HG02571 (cell line): ENCODE results near the gene ARAP1.

Experiments
- ATAC-seq: cut with Tn5 transposase; IDR thresholded peaks from one replicate; pipeline ENCODE4 v1.9.1; 2021; ENCODE audit warnings: mild to moderate bottlenecking, moderate library complexity; ENCODE audit not compliant: unreplicated experiment

The ARAP1 gene

DNA sequence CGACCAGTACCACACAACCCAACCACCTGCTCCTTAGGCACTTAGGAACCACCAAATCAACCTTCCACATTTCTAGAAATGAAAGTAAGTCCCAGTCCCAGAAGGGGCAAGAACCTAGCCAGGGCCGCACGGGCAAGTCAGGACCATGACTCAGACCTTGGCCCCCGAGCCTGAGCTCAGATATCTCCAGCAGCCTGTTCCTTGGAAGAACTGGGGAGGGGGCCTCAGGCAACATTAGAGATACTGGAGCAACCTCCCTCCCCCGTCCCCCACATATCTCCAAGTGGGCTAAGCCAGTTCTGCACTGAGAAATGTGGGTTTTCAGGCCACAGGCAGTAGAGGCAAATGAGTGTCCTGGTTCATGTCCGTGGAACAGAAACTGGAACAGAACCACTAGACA lies 7.7 kb downstream of the ARAP1 start:
- no peak for ATAC-seq

DNA sequence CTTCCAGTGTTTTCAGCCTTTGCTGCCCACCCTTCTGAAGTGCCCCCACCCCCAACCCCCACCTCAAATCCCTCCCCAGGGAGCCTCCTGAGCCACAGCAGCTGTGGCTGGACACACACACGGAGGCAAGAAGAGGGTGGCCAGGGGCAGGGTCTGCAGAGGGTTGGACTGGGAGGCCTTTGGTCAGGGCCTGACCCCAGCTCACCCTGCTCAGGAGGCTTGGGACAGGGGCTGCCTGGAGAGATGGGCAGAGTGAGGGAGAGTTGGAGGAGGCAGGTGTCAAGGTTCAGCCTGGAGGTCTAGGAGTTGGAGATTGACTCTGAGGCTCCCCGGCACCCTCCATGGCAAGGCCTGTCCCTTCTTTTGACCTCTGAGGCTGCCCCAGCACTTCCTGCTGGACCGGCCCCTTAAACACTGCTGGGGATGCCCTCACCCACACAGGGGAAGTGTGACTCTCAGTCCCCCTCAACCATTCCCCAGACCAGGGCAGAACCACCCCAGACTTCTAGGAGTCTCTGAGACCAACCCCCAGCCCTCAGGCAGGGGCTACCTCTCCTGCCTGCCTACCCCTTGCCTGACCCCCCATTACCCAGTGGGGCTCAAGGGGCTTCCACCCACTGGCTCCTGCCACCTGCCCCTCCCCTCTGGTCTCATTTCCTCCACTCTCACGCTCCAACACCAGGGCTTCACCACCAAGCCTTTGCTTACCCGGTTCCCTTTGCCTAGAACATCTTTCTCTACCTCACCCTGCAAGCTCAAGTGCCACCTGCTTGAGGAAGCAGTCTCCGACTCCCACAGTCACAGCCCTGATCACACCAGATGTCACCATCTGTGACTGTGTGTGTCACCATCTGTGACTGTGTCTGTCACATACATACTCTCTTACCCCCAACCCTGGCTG lies 8.6 kb downstream of the ARAP1 start:
- peak; percentile 48 for ATAC-seq

DNA sequence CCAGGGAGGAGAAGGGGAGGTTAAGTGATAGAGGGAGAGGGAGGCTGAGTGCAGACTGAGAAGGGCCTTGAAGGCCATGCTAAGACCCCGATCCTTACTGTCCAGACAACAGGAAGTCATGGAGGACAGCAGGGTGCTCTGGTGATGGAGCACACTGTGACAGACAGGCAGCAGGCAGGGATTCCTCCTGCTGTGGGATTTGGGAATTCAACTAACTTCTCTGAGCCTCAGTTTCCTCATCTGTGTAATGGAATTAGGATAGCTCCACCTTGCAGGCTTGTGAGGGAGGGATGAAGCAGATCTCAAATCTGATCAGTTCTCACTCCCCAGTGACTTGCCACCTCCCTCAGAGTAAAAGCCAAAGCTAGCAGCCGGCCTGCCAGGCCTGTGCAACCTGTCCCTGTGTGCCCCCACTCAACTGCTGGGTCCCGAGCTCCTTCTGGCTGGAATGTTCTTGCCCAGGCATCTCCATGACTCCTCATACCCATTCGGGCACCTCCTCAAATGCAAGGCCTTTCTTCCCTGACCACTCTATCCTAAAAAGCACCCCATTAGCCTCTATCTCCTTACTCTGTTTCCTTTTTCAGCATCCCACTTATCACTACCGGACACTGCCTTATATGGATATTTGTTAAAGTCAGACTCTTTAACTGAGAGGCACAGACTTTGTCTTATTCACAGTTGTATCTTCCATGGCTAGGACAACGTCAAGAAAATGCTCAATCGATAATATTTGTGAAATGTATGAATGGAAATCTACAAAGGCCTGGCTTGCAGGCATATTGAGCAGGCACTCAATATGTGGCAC lies 9.5 kb downstream of the ARAP1 start:
- ATAC-seq, result no peak

DNA sequence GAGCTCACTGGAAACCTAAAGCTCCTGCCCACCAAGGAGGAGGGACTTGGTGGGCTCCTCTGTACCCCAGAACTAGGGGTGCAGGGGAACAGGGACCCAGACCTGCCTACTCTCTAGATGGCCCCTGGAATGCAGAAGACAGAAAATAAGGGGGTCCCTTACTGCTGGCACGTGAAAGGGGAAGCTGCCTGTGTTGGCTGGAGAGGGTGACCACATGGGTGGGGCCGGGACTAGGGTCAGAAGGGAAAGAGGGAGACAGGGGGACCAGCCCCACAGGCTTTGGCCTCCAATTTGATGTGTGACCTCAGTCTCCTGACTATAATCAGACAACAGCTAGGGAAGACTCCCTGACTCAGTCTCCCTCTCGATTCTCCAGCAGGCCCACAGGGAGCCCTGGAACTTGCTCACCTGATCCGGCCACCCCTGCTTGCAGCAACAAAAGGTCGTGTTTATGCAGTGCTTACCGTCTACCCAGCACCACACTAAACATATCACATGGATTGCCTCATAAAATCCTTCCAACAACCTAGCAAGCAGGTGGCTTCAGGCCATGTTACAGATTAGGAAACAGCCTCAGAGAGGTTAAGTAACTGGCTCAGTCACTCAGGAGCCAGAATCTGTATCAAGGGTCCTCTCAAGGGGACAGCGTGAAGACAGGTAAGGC lies 10.2 kb downstream of the ARAP1 start:
- ATAC-seq, result no peak

DNA sequence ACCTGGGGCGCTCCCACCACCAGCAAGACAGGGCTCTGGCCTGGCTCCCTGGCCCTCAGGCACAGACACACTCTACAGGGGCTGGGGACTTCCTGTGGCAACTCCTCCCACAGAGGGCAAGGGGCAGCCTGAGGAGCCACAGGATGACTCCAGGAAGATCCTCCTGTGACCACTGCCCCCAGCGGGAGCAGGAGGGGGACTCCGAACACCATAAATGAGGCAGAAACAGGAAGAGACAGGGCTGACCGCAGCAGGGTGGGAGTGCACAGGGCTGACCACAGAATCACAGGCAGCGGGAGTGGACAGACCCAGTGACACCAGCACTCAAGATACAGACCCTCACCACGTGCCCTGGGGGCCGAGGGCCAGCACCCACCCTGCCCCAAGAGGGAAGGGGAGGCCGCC lies 10.8 kb downstream of the ARAP1 start:
- ATAC-seq, result no peak

DNA sequence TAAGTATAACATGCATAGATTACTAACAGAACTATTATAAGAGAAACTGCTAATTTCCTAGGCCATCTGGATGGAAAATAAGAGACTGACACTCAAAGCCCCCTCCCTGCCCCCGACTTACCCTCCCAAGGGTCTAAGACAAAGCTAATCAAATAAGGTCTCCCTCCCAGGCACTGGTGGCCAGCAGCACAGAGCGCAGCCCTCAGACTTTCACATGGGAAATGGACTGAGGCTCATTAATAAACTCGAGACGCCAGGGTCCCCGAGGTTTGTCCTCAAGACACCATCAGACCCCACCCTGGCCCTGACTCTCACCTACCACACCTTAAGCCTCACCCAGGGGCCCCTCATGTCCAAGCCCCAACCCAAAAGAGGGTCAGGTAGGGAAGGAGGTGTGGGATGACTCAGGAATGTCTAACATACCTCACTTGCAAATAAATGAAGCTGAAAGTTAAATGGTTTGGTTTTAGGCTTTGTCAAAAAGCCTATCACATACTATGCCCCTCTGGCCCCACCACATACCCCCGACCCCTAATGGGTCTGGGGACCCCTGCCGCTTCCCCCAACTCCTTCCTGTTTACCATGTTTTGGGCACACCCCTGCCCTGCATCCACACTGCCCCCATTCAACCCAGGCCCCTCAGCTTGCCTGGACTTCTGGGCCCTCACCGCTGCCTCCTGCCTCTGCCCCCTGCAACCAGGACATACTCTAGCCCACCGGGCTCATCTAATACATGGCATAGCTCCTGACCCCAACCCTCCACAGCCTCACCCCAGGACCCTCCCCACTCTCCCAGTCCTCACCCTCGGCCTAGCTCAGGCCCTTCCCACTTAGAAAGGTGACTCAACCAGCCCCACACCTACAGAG lies 11.4 kb downstream of the ARAP1 start:
- ATAC-seq, result no peak

DNA sequence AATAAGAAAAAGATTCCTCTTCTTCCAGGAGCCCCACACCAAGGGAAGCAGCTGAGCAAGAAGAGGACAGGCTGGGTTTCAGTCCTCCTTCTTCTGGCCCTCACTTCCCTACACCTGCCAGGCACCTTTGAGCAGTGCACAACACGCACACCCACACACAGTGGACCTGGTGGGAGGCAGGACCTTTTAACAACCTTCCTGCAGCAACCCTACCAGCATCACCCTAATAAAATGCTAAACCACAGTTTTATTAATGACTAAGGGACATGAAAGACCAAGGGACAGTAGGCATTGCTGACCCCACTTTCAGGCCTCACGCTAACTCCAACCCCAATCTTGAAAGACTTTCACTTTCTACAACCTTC lies 12.2 kb downstream of the ARAP1 start:
- no peak for ATAC-seq

DNA sequence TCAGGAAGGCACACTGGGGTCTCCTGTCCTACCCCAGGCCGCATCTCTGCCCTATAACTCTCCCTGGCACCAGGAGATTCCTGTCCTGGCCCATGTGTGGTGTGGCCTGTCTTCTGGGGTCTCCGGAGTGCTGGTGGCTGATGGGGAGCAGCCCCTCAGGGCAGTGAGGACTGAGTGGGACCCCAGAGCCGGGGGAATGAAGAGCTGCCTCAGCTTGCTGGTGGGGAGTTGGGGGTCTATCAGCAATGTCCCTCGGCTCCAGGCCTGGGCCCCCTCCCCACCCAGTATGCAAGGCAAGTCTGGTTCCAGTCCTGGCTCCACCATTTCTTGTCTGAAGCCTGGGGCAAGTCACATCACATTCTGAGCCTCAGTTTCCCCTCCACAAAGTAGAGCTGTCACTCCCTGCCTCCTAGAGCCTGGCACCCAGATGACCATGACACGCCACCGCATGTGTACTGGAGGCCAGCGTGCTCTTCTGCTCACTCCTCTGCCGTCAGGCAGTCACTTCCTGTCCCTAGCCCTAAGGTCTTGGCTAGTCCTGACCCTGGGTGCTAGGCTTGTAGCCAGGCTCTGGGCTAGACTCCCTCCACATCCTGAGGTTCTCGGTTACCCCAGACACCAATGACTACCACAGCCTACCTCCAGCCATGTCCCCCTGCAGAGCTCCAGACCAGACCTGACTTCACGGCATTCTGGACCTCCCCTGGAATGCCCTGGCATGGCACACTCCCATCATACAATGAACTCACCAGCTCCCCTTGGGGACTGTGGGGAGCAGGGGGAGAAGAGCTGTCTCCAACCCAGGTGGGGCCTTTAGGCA lies 12.8 kb downstream of the ARAP1 start:
- ATAC-seq, result no peak

DNA sequence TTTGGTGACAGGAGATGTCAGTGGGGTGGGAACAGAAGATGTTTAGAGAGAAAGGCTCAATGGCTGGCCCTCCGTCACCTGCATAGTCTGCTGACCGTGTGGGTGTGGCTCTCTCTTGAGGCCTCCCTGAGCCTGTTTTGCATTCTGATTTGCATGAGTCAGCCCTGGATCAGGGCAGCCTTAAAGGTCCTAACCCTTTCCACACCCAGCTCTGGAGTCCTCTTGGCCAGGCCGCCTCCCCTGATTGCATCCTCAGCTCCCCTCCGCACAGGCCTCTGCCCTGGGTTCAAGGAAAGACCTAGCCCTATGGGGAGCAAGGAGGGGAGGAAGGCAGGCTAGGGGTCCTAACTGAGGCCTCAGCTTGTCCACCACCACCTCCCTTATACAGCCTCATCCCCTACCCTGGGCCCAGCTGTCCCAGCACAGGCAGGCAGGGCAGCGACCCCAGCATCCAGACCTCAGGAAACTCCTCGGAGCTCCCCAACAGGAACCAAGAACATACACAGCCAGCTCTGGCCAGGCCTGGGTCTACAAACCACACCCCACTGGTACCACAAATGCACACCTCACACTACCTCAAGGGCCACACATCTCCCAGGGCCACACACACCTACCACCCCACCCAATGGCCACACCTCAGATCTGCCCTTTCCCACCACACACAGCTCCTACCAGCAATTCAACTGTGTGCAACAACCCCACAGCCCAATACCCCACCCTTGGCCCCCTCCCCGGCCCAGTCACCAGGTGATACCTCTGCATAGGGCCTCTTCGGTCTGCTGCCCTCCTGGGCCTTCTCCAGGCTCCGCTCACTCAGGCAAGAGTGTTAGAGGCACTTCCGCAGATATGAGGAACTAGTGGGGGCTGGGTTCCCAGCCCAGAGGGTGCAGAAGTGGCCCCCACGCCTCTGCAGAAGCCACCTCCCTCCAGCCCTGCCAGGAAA lies 13.7 kb downstream of the ARAP1 start:
- no peak for ATAC-seq

DNA sequence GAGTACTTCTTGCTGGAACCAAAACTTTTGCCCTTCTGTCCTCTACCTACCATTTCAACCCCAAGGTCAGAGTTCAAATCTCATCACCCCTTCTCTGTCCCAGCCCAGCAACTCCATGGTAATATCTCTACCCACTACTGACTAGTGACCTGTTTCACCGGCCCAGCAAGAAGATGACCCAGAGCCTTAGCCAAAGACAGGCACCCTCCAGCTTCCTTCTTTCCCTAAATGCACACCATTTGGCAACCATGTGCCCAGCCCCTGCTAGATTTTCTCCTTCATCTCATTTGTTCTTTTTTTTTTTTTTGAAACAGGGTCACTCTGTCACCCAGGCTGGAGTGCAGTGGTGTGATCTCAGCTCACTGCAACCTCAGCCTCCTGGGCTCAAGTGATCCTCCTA lies 14.9 kb downstream of the ARAP1 start:
- ATAC-seq, result no peak

DNA sequence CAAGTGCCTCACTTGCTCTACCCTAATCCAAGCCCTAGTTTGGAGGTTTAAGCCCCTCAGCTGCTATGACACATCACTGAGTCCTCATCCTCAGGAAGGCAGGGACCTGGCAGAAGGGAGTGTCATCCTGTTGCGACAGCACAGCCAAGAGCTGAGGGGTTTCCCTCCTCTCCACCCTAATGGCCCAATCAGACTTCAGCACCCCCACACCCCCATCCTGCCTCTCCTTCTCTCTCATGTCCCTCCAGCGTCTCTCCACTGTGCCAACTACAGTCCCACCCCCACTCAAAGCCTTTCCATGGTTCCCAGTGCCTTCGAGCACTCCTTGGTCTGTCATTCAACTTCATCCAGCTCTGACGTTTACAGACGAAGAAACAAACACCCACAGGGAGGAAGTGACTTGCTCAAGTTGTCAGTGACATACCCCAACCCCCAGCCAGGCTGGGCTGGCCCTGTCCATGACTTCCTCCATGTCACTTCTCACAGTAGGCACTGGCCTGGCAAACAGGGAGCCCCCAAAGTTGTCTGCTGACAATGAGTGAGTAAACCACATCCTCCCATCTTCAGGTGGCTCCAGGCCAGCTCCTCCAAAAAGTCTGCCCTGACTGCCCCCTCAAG lies 15.6 kb downstream of the ARAP1 start:
- no peak for ATAC-seq

DNA sequence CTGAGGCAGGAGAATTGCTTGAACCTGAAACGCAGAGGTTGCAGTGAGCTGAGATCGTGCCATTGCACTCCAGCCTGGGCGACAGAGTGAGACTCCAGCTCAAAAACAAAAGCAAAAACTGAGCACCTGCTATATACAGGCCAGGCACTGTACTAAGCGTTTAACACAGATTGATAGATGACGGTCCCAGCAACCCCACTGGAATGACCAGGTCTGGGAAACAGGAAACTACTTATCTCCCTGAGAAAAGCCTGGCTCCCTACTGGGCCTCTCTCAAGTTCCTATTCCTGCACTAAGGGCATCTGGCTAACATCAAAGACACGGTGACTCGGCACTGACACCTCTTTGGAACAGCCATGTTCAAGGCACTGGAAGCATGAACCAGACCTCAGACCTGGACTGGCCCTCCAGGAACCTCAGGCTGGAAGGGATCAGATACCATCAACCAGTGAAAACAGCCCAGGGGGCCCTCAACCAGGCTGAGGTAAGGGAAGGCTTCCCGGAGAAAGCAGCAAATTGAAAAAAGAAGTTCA lies 16.6 kb downstream of the ARAP1 start:
- ATAC-seq, result no peak

DNA sequence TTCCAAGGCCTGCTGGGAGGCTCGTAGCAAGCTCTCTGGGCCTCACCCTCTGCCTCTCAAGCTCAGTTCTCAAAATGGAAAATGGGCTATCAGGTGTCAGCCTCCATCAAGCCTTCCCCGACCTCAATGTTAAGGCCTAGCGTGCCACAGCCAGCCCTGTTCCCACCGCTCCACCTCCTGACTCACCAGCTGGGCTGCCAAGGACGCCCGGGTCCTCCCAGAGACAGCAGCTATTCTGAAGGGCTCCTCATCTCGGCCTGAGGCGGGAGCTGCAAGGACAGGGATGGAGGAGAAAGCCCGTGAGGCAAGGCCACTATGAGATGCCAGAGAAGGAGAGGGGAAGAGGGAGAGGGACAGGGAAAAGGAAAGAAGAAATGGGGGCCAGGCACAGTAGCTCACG lies 19.9 kb downstream of the ARAP1 start:
- ATAC-seq, result no peak

DNA sequence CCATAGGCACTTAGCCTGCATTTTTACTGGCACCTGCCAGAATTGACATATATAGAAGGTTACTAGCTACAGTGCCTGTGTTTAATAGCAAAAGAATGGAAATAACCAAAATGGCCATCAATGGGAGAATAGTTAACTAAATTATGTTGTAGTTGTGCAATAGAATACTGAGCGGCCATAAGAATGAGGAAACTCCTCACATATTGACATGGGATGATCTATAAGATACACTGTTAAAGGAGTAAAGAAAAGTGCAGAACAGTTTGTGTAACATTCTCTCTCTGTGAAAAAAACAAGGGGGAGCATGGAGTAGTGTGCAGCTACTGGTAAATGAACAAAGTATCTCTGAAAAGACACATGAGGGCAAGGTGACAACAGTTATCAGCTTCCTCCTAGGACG lies 21.5 kb downstream of the ARAP1 start:
- no peak for ATAC-seq

DNA sequence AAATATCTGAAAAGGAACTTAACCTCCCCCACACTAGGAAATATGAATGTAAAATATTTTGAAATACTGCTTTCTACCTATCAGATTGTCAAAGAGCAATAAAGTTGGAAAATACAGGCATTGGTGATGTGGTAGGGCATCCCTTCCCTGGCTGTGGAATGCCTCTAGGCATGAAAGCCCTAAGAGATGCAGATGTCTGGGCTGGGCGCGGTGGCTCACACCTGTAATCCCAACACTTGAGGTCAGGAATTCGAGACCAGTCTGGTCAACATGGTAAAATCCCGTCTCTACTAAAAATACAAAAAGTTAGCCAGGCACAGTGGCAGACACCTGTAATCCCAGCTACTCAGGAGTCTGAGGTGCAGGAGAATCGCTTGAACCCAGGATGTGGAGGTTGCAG lies 22.0 kb downstream of the ARAP1 start:
- ATAC-seq, result no peak

DNA sequence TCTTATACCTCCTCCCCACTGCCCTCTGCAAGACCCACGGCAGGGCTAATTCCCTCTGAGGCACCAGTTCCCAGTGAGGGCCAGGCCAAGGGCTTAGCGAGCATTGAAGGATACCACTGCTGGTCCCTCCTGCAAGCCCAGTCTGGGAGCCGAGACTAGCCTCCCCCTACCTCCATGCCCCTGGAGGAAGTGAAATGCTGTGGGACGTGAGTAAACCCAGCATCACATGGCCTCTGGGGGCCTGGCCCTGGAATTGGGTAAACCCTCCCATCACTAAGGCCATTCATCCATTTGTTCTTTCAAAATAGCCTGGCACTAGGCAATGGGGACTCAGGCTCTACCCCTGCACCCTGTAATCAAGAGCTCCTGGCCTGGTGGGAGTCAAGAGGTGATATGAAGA lies 24.7 kb downstream of the ARAP1 start:
- ATAC-seq, result no peak

DNA sequence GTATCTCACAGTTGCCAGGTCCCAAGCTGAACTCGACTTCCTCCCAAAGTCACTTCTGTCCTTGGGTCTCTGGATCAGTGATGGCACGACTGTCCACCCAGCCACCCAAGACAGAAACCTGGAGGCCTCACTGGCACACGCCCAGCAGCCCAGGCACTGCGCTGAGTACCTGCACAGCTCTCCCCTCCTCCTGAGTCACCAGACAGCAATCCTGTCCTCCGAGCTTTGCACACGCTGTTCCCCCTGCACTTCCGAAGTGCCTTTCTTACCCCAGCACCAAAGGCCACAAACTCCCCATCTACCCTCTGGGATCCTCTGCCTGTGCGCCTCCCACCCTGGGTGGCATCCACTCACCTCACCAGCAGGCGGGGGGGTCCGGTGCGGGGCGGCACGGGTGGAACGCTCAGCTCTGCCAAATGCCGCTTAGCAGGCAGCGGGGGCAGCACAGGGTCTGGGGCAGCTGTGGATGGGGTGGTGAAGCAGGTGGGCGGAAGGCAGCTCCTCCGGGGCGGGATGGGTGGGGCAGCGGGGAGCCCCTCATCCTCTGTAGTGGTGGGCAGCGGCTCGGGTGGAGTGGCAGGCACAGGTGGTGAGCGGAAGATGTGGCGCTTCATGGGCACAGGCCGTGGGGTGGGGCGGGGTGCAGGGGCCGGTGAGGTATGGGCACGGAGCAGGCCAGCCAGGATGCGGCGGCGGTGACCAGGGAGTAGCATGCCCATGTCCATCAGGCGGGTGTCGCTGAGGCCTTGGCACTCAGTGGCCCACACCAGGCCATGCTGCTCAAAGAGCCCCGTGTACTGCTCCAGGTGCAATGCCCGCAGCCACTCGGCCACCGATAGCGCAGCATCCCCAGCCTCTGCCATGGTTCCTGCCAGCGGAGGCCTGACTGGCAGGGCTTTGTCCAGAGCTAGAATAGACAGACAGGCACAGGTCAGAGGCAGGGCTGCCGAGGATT lies 25.7 kb downstream of the ARAP1 start:
- ATAC-seq, result no peak
